CD14-positive monocyte (primary cell): ENCODE measurements around the gene MIB1. TPM values are rescaled to one million over a fixed set of nuclear protein-coding genes. Genes with fewer than 3 reads are reported as not detected.

Source experiments
- DNase-seq, 3 donors: peaks; one replicate each; pipeline ENCODE4 v3.0.0-alpha.2; 2011 to 2022
- H2AFZ ChIP-seq: 2 replicates; pipeline ENCODE4 v1.6.0; 2012; ENCODE audit warnings: mild to moderate bottlenecking, low read depth, low read length, inconsistent platforms; ENCODE audit not compliant: insufficient read depth, poor library complexity, severe bottlenecking
- H3K27ac ChIP-seq, 2 donors: 1 replicate in 1 of 2; 2 replicates in 1 of 2; pipeline ENCODE4 v1.5.1; 2012 to 2013; ENCODE audit warnings: low read length in 2 of 2, control low read depth in 1 of 2, inconsistent platforms in 1 of 2, low read depth in 1 of 2, mild to moderate bottlenecking in 1 of 2
- H3K27me3 ChIP-seq, 2 donors: one replicate each; pipeline versions ENCODE4 v1.6.0 to v1.6.1; 2011 to 2013; ENCODE audit warnings: low read length in 2 of 2; ENCODE audit not compliant: control insufficient read depth in 2 of 2, insufficient read depth in 2 of 2
- H3K36me3 ChIP-seq, 2 donors: replicated peaks in 1 of 2; 1 replicate in 1 of 2; 2 replicates in 1 of 2; pipeline versions ENCODE4 v1.5.1 to v1.6.1; 2012 to 2013; ENCODE audit warnings: low read length in 2 of 2, control low read depth in 1 of 2, inconsistent platforms in 1 of 2, mild to moderate bottlenecking in 1 of 2; ENCODE audit not compliant: insufficient read depth in 2 of 2, control insufficient read depth in 1 of 2
- H3K4me1 ChIP-seq, 2 donors: 1 replicate in 1 of 2; 2 replicates in 1 of 2; pipeline versions ENCODE4 v1.5.1 to v1.6.1; 2012 to 2013; ENCODE audit warnings: low read length in 2 of 2, control low read depth in 1 of 2, inconsistent platforms in 1 of 2, mild to moderate bottlenecking in 1 of 2, moderate library complexity in 1 of 2; ENCODE audit not compliant: insufficient read depth in 2 of 2, control insufficient read depth in 1 of 2
- H3K4me2 ChIP-seq: replicated peaks from 2 replicates; pipeline ENCODE3; 2012; ENCODE audit warnings: low read length, moderate library complexity, mild to moderate bottlenecking; ENCODE audit not compliant: poor library complexity, severe bottlenecking; ENCODE audit errors: extremely low read depth
- H3K4me3 ChIP-seq, 3 experiments: fragments of 200-600 bp in 1 of 3; sonication (generic) in 1 of 3; replicated peaks in 1 of 3; 1 replicate in 2 of 3; 2 replicates in 1 of 3; pipeline ENCODE4 v1.5.1; 2011 to 2013; ENCODE audit warnings: low read length in 3 of 3, mild to moderate bottlenecking in 3 of 3, control low read depth in 2 of 3, low read depth in 2 of 3, inconsistent platforms in 1 of 3, moderate library complexity in 1 of 3
- H3K79me2 ChIP-seq: 2 replicates; pipeline ENCODE4 v1.6.0; 2012; ENCODE audit warnings: mild to moderate bottlenecking, control low read depth, inconsistent platforms, low read length, moderate library complexity; ENCODE audit not compliant: insufficient read depth
- H3K9ac ChIP-seq: 2 replicates; pipeline ENCODE4 v1.6.0; 2017; ENCODE audit warnings: low read length, mild to moderate bottlenecking; ENCODE audit not compliant: insufficient read depth, poor library complexity, severe bottlenecking
- H3K9me3 ChIP-seq, 2 donors: replicated peaks in 1 of 2; 1 replicate in 1 of 2; 2 replicates in 1 of 2; pipeline versions ENCODE4 v1.5.1 to v1.6.1; 2012 to 2013; ENCODE audit warnings: low read length in 2 of 2, control low read depth in 1 of 2; ENCODE audit not compliant: control insufficient read depth in 1 of 2, insufficient read depth in 1 of 2
- H4K20me1 ChIP-seq: 2 replicates; pipeline ENCODE4 v1.6.0; 2012; ENCODE audit warnings: mild to moderate bottlenecking, low read length, control low read depth, moderate library complexity; ENCODE audit not compliant: insufficient read depth
- H3K27ac Mint-ChIP-seq, 7 donors: one replicate each; pipeline ENCODE4 v1.8.0; 2020; ENCODE audit warnings: mild to moderate bottlenecking in 7 of 7, mixed read lengths in 7 of 7, moderate library complexity in 6 of 7, inconsistent platforms in 2 of 7
- H3K27me3 Mint-ChIP-seq, 3 donors: one replicate each; pipeline ENCODE4 v1.8.0; 2021 to 2022; ENCODE audit warnings: low read depth in 3 of 3, mild to moderate bottlenecking in 3 of 3, mixed read lengths in 3 of 3, moderate library complexity in 3 of 3, inconsistent platforms in 1 of 3
- H3K36me3 Mint-ChIP-seq, 2 donors: one replicate each; pipeline ENCODE4 v1.8.0; 2020; ENCODE audit warnings: mixed read lengths in 2 of 2, inconsistent platforms in 1 of 2, mild to moderate bottlenecking in 1 of 2
- H3K4me1 Mint-ChIP-seq: one replicate; pipeline ENCODE4 v1.8.0; 2020; ENCODE audit warnings: mild to moderate bottlenecking, mixed read lengths
- H3K4me3 Mint-ChIP-seq, 2 donors: one replicate each; pipeline ENCODE4 v1.8.0; 2020; ENCODE audit warnings: mild to moderate bottlenecking in 2 of 2, mixed read lengths in 2 of 2, moderate library complexity in 1 of 2
- H3K9me3 Mint-ChIP-seq, 7 donors: one replicate each; pipeline ENCODE4 v1.8.0; 2020 to 2022; ENCODE audit warnings: mixed read lengths in 7 of 7, mild to moderate bottlenecking in 6 of 7, moderate library complexity in 6 of 7, inconsistent platforms in 2 of 7
- WGBS: methylation state at CpG from one replicate; pipeline ENCODE4 v1.1.5; 2013; ENCODE audit warnings: missing lambda C conversion rate; ENCODE audit not compliant: insufficient coverage; 5-methylcytosine and 5-hydroxymethylcytosine counted together
- intact Hi-C, 2 donors: fragments of 100-400 bp; cut with micrococcal nuclease; formaldehyde crosslinking; loops; one replicate each; pipeline versions ENCODE4 v1.15.0 to v1.15.1; 2023
- polyA plus RNA-seq, 3 donors: library from polyadenylated mRNA; depleted of rRNA in 1 of 3; unstranded in 2 of 3; stranded (reverse) in 1 of 3; fragments of 300-500 nt in 2 of 3; fragments of >200 nt in 1 of 3; fragmentation: Illumina TruSeq in 2 of 3; gene quantifications; 1 replicate in 2 of 3; 2 replicates in 1 of 3; pipeline ENCODE4 v1.2.3, GENCODE V29; 2012 to 2021
- TF ChIP-seq, protein P1 (sequence below): fragments of 200-600 bp; IDR thresholded peaks from one replicate; pipeline ENCODE4 v1.8.0; 2022; ENCODE audit warnings: antibody characterized with exemption, mild to moderate bottlenecking

The MIB1 gene
- polyA plus RNA-seq, 3 donors: 5.7 to 8.5 (median 7.8) TPM

DNA sequence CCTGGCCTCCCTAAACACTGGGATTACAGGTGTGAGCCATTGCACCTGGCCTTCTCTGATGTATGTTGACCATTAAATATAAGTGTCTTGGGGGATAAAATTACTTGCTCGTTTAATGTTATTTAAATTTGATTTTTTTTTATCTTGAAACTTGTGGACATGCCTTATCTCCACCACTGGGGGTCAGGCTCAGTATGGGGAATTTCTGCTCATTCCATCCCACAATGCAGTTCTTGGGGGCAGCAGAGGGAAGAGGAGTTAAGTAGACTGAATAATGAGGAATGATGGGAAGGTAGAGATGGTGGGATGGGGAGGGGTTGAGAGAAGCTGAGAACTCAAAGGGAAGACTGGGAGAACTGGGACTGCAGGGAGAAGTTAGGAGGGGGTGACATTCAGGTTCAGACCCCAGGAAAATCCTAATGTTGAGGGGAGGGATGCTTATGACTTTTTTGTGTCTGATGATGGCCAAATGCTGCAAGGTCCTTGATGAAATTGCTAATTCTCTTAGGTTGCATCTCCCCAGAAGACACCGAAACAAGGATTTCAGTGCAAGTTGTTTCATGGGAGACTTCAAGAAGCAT is 174.2 kb downstream of the MIB1 start:
- Mint-ChIP-seq H3K4me1 (no peaks in the 10 kb centered on the region), H3K4me3 (no peak overlapping the region), H3K36me3 (no peaks in the 10 kb centered on the region), H3K9me3 (peaks cover 2 to 10% (median 7%) of the 10 kb centered on the region in 7 donors), H3K27me3 (peaks cover 4 to 10% (median 9%) of the 10 kb centered on the region in 3 donors), H3K27ac (no peak overlapping the region)
- intact Hi-C loops: no loop called here
- Histone ChIP-seq H3K9ac (no peak overlapping the region), H3K79me2 (no peaks in the 10 kb centered on the region), H3K9me3 (peaks cover 4% of the 10 kb centered on the region in 2 donors), H3K4me2 (no peak overlapping the region), H2AFZ (no peak overlapping the region), H3K27ac (no peak overlapping the region), H3K27me3 (no peaks in the 10 kb centered on the region), H3K4me1 (no peaks in the 10 kb centered on the region), H3K36me3 (no peaks in the 10 kb centered on the region), H3K4me3 (no peak overlapping the region), H4K20me1 (no peaks in the 10 kb centered on the region)
- no peak for DNase-seq
- TF ChIP-seq, protein P1, sequence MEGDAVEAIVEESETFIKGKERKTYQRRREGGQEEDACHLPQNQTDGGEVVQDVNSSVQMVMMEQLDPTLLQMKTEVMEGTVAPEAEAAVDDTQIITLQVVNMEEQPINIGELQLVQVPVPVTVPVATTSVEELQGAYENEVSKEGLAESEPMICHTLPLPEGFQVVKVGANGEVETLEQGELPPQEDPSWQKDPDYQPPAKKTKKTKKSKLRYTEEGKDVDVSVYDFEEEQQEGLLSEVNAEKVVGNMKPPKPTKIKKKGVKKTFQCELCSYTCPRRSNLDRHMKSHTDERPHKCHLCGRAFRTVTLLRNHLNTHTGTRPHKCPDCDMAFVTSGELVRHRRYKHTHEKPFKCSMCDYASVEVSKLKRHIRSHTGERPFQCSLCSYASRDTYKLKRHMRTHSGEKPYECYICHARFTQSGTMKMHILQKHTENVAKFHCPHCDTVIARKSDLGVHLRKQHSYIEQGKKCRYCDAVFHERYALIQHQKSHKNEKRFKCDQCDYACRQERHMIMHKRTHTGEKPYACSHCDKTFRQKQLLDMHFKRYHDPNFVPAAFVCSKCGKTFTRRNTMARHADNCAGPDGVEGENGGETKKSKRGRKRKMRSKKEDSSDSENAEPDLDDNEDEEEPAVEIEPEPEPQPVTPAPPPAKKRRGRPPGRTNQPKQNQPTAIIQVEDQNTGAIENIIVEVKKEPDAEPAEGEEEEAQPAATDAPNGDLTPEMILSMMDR: no peak
- WGBS: 100% methylated on average over 1 of the region's 2 CpGs

DNA sequence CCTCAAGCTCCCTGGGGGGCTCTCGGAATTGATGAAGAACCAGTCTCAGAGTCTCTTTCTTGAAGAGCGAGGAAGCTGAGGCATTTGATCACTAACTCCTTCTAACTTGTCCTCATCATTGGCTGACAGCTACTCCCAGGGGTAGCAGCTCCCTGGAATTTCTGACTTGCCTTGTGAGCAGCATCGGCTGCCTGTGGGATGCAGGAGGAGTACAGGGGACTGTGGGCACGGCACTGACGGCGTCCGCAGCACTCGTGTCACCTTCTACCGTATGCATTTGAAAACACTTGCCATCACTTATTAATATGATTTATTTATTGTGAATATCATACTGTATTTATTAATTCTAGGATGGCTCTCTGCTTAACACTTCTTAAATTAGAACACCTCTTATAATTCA is 175.0 kb downstream of the MIB1 start:
- intact Hi-C loops: no loop called here
- TF ChIP-seq, protein P1: no peak
- Histone ChIP-seq H4K20me1 (no peaks in the 10 kb centered on the region), H2AFZ (no peak overlapping the region), H3K36me3 (no peaks in the 10 kb centered on the region), H3K4me1 (no peaks in the 10 kb centered on the region), H3K9me3 (peaks cover 4% of the 10 kb centered on the region in 2 donors), H3K27me3 (no peaks in the 10 kb centered on the region), H3K4me3 (no peak overlapping the region), H3K9ac (no peak overlapping the region), H3K27ac (no peak overlapping the region), H3K79me2 (no peaks in the 10 kb centered on the region), H3K4me2 (no peak overlapping the region)
- Mint-ChIP-seq H3K4me1 (no peaks in the 10 kb centered on the region), H3K4me3 (no peak overlapping the region), H3K27ac (no peak overlapping the region), H3K36me3 (no peaks in the 10 kb centered on the region), H3K27me3 (peaks cover 6 to 9% (median 6%) of the 10 kb centered on the region in 3 donors), H3K9me3 (peaks cover 2 to 10% (median 7%) of the 10 kb centered on the region in 7 donors)
- DNase-seq: no peak
- 100% methylated on average over 1 of the region's 9 CpGs for WGBS
